Neural cell (in vitro differentiated cells): ENCODE data around the gene PWWP2A.

Source experiments
- EZH2 ChIP-seq: fragments of 200-600, 300-800 bp; shearing (Covaris generic), sonication (generic); IDR thresholded peaks from 2 replicates; pipeline ENCODE4 v1.6.1; 2014; ENCODE audit warnings: antibody characterized with exemption, low read length, borderline replicate concordance, mild to moderate bottlenecking; ENCODE audit not compliant: insufficient read depth, poor library complexity, severe bottlenecking
- MXI1 ChIP-seq: fragments of 450-650 bp; conservative IDR thresholded peaks from 2 replicates; pipeline ENCODE4 v1.6.1; 2014; ENCODE audit warnings: antibody characterized with exemption, mild to moderate bottlenecking; ENCODE audit not compliant: poor library complexity, severe bottlenecking
- RAD21 ChIP-seq: fragments of 450-650 bp; conservative IDR thresholded peaks from 2 replicates; pipeline ENCODE4 v1.6.1; 2014; ENCODE audit warnings: antibody characterized with exemption, mild to moderate bottlenecking, moderate library complexity
- SMC3 ChIP-seq: fragments of 450-650 bp; conservative IDR thresholded peaks from 2 replicates; pipeline ENCODE4 v1.6.1; 2014; ENCODE audit warnings: antibody characterized with exemption, mild to moderate bottlenecking, moderate library complexity; ENCODE audit not compliant: poor library complexity
- TAF1 ChIP-seq: IDR thresholded peaks from 2 replicates; pipeline ENCODE4 v1.6.1; 2012; ENCODE audit warnings: low read depth
- TF ChIP-seq, protein P1 (sequence below): fragments of 450-650 bp; IDR thresholded peaks from 2 replicates; pipeline ENCODE4 v1.5.1; 2014; ENCODE audit warnings: antibody characterized with exemption, mild to moderate bottlenecking, moderate library complexity; ENCODE audit not compliant: poor library complexity, severe bottlenecking

DNA sequence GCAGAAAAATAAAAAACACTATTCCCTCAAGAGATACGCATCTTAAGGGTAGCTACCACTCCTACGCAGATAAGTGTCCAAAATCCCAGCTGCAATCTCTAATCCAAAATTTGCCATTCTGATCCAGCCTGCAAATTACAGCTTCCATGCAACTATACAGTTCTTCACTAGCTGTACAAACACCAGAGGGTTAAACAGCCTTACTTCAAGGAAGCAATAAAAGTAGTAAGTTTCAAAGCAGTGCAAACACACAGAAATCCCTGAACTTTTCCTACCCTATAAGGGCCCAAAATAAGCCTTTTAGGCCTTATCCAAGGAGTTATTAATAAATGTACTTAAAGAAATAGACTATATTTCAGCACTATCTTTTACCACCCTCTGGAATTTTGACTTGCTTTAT, 39.5 kb downstream of the PWWP2A start:
- TF ChIP-seq, protein P1, sequence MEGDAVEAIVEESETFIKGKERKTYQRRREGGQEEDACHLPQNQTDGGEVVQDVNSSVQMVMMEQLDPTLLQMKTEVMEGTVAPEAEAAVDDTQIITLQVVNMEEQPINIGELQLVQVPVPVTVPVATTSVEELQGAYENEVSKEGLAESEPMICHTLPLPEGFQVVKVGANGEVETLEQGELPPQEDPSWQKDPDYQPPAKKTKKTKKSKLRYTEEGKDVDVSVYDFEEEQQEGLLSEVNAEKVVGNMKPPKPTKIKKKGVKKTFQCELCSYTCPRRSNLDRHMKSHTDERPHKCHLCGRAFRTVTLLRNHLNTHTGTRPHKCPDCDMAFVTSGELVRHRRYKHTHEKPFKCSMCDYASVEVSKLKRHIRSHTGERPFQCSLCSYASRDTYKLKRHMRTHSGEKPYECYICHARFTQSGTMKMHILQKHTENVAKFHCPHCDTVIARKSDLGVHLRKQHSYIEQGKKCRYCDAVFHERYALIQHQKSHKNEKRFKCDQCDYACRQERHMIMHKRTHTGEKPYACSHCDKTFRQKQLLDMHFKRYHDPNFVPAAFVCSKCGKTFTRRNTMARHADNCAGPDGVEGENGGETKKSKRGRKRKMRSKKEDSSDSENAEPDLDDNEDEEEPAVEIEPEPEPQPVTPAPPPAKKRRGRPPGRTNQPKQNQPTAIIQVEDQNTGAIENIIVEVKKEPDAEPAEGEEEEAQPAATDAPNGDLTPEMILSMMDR: no peak
- TF ChIP-seq EZH2 (no peak), MXI1 (no peak), TAF1 (no peak), SMC3 (no peak), RAD21 (no peak)
